ENCODE measurements around the gene PCGF3.

Gene PCGF3

DNA sequence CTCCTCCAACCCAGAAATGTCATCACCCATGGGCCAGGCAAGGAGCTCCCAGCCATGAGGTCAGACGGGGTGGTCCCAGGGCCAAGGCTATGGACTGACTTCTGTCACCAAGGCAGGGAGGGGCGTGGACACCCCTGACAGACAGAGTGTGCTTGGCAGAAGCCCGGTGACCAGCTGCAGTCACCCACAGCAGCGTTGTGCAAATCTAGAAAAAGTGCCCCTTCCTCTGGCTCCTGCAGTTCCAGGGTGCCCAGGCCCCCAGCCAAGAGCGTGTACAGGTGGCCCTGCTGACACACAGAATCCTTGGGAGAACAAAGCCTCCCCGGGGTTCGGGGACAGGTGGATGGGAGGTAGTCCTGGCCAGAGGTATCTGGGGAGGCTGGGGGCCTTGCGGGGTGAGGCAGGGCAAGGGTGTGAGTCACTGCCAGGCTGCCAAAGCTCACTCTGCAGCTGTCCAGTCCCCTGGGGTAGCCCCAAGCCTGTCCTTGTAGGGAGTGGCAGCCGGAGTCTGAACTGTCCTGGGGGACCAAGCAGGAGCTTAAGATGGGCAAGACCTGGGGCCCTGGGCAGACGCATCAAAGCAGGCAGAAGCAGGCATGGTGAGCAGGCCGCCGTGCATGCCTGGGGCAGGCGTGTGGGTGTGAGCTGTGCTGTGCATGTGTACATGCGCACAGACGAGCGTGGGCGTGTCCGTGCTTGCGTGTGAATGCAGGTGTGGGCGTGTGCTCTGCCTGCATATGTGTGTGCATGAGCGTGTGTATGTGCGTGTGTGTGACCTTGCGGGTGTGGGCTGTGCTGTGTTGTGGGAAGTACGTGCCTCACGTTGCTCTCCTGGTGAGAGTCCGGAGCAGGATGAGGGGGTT, 28.0 kb upstream of the PCGF3 start:
- peak; percentile 94 for DNase-seq (ENCODE audit: low read depth)
- no peak overlapping the region for H3K4me3 ChIP-seq (ENCODE audit: low read length)
- TF ChIP-seq, protein P1, sequence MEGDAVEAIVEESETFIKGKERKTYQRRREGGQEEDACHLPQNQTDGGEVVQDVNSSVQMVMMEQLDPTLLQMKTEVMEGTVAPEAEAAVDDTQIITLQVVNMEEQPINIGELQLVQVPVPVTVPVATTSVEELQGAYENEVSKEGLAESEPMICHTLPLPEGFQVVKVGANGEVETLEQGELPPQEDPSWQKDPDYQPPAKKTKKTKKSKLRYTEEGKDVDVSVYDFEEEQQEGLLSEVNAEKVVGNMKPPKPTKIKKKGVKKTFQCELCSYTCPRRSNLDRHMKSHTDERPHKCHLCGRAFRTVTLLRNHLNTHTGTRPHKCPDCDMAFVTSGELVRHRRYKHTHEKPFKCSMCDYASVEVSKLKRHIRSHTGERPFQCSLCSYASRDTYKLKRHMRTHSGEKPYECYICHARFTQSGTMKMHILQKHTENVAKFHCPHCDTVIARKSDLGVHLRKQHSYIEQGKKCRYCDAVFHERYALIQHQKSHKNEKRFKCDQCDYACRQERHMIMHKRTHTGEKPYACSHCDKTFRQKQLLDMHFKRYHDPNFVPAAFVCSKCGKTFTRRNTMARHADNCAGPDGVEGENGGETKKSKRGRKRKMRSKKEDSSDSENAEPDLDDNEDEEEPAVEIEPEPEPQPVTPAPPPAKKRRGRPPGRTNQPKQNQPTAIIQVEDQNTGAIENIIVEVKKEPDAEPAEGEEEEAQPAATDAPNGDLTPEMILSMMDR (IDR thresholded peaks at IDR 0.05; ENCODE audit: insufficient read depth, low read depth, low read length, missing control alignments): no peak

DNA sequence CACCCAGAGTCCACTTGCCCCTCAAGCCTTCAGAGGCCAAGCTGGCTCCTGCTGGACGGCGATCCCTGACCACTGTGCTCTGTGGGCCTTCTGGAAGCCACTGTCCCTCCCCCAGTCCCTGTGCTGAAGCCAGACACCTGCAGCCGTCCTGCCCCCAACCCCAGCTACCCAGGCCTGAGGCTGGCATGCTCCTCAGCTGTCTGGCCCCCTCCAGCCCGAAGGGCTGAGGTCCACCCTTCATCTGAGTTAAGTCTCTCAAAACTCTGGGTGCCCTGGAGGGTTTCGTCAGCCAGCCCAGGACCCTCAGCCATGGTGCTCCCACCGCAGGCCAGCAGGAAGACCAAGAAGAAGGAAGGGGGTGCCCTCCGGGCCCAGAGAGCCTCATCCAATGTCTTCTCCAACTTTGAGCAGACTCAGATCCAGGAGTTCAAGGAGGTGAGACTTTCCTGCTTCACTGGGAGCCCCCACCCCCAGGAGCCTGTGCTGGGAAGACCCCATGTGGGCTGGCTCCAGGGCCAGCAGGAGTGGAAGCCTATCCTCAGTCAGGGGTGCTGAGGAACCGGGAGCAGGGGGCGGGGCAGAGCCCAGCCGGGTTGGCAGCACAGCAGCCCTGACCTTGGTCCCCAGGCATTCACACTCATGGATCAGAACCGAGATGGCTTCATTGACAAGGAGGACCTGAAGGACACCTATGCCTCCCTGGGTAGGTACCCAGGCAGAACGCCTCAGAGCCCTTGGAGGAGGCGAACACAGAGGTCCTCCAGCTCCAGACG, 27.1 kb upstream of the PCGF3 start:
- TF ChIP-seq, protein P1 (IDR thresholded peaks at IDR 0.05; ENCODE audit: insufficient read depth, low read depth, low read length, missing control alignments): no peak
- no peak overlapping the region for H3K4me3 ChIP-seq (ENCODE audit: low read length)
- no peak for DNase-seq (ENCODE audit: low read depth)

GRCh38 chr4:679104-679481, 26.5 kb upstream of the PCGF3 start:
- H3K4me3 ChIP-seq (ENCODE audit: low read length): no peak overlapping the region
- TF ChIP-seq, protein P1 (IDR thresholded peaks at IDR 0.05; ENCODE audit: insufficient read depth, low read depth, low read length, missing control alignments): no peak
- no peak for DNase-seq (ENCODE audit: low read depth)

GRCh38 chr4:679629-680028, 26.0 kb upstream of the PCGF3 start:
- H3K4me3 ChIP-seq (ENCODE audit: low read length): no peak overlapping the region
- no peak for DNase-seq (ENCODE audit: low read depth)
- TF ChIP-seq, protein P1 (IDR thresholded peaks at IDR 0.05; ENCODE audit: insufficient read depth, low read depth, low read length, missing control alignments): no peak

- no peak overlapping the region for H3K4me3 ChIP-seq (ENCODE audit: low read length)
- DNase-seq (ENCODE audit: low read depth): no peak
- TF ChIP-seq, protein P1 (IDR thresholded peaks at IDR 0.05; ENCODE audit: insufficient read depth, low read depth, low read length, missing control alignments): no peak
Observed at GRCh38 chr4:680091-680490, 25.5 kb upstream of the PCGF3 start.

GRCh38 chr4:680551-680927, 25.1 kb upstream of the PCGF3 start:
- DNase-seq (ENCODE audit: low read depth): peak; percentile 27
- peak overlapping the region; percentile 49 for H3K4me3 ChIP-seq (ENCODE audit: low read length)
- TF ChIP-seq, protein P1 (IDR thresholded peaks at IDR 0.05; ENCODE audit: insufficient read depth, low read depth, low read length, missing control alignments): no peak
